Loucy (cell line): Measurements from ENCODE around the gene PCSK5.

Source experiments
- H2AFZ ChIP-seq: fragments of 200-600 bp; sonication (generic); 2 replicates; pipeline ENCODE4 v1.6.0; 2016; ENCODE audit warnings: antibody characterized with exemption, mild to moderate bottlenecking, low read length, moderate library complexity
- H3F3A ChIP-seq: fragments of 200-600 bp; 2 replicates; pipeline ENCODE4 v1.6.0; 2016; ENCODE audit warnings: antibody characterized with exemption, low read depth, mild to moderate bottlenecking
- H3K27me3 ChIP-seq: fragments of 200-600 bp; sonication (generic); 2 replicates; pipeline ENCODE4 v1.6.1; 2014; ENCODE audit warnings: low read length, mild to moderate bottlenecking; ENCODE audit not compliant: insufficient read depth, poor library complexity, severe bottlenecking
- H3K36me3 ChIP-seq: fragments of 200-600 bp; sonication (generic); 2 replicates; pipeline ENCODE4 v1.6.1; 2016; ENCODE audit warnings: low read length; ENCODE audit not compliant: insufficient read depth
- H3K4me1 ChIP-seq: fragments of 200-600 bp; sonication (generic); 2 replicates; pipeline ENCODE4 v1.5.1; 2014; ENCODE audit warnings: low read length, mild to moderate bottlenecking; ENCODE audit not compliant: insufficient read depth, poor library complexity, severe bottlenecking
- H3K4me2 ChIP-seq: fragments of 200-600 bp; sonication (generic); 2 replicates; pipeline ENCODE4 v1.6.0; 2014; ENCODE audit warnings: antibody characterized with exemption, low read length, low read depth, mild to moderate bottlenecking; ENCODE audit not compliant: poor library complexity, severe bottlenecking
- H3K4me3 ChIP-seq: fragments of 200-600 bp; sonication (generic); 2 replicates; pipeline ENCODE4 v1.5.1; 2014; ENCODE audit warnings: low read length, mild to moderate bottlenecking, mixed read lengths; ENCODE audit not compliant: poor library complexity, severe bottlenecking
- H3K79me2 ChIP-seq: fragments of 200-600 bp; sonication (generic); 2 replicates; pipeline ENCODE4 v1.6.1; 2014; ENCODE audit warnings: low read length; ENCODE audit not compliant: insufficient read depth
- H3K9ac ChIP-seq: fragments of 200-600 bp; sonication (generic); 2 replicates; pipeline ENCODE4 v1.6.0; 2014; ENCODE audit warnings: mild to moderate bottlenecking, low read depth, low read length, moderate library complexity; ENCODE audit not compliant: poor library complexity, severe bottlenecking
- H3K9me2 ChIP-seq: fragments of 200-600 bp; sonication (generic); replicated peaks from 2 replicates; pipeline ENCODE4 v1.6.1; 2016; ENCODE audit warnings: low read depth, low read length, mixed read lengths
- H3K9me3 ChIP-seq: fragments of 200-600 bp; sonication (generic); 2 replicates; pipeline ENCODE4 v1.6.1; 2014; ENCODE audit warnings: mild to moderate bottlenecking, antibody characterized with exemption, low read length, low read depth; ENCODE audit not compliant: insufficient read depth
- H4K20me1 ChIP-seq: fragments of 200-600 bp; sonication (generic); 2 replicates; pipeline ENCODE4 v1.6.0; 2014; ENCODE audit warnings: antibody characterized with exemption, low read length, mild to moderate bottlenecking; ENCODE audit not compliant: insufficient read depth, poor library complexity, severe bottlenecking
- CTCF ChIP-seq: fragments of 200-600 bp; sonication (generic); conservative IDR thresholded peaks from 2 replicates; pipeline ENCODE4 v1.5.1; 2014; ENCODE audit warnings: mild to moderate bottlenecking, antibody characterized with exemption, low read length
- EZH2phosphoT487 ChIP-seq: fragments of 200-600 bp; IDR thresholded peaks from 2 replicates; pipeline ENCODE4 v1.6.1; 2018; ENCODE audit warnings: antibody characterized with exemption, mild to moderate bottlenecking, moderate library complexity, borderline replicate concordance

The PCSK5 gene

GRCh38 chr9:76114144-76114543 lies 223.7 kb downstream of the PCSK5 start:
- Histone ChIP-seq H3K9me3 (no peaks in the 10 kb centered on the region), H3K4me3 (no peak overlapping the region), H3K79me2 (no peaks in the 10 kb centered on the region), H3K9me2 (no peaks in the 10 kb centered on the region), H3K9ac (no peak overlapping the region), H3K27me3 (no peaks in the 10 kb centered on the region), H3K4me2 (no peak overlapping the region), H3K36me3 (no peaks in the 10 kb centered on the region), H3F3A (no peaks in the 10 kb centered on the region), H4K20me1 (no peaks in the 10 kb centered on the region), H3K4me1 (no peaks in the 10 kb centered on the region), H2AFZ (no peak overlapping the region)
- no peak for TF ChIP-seq EZH2phosphoT487
- no peak for TF ChIP-seq CTCF

GRCh38 chr9:76115396-76115795 lies 224.9 kb downstream of the PCSK5 start:
- no peak overlapping the region for H3K4me3 ChIP-seq
- no peaks in the 10 kb centered on the region for H4K20me1 ChIP-seq
- H3K79me2 ChIP-seq = no peaks in the 10 kb centered on the region
- H3K4me2 ChIP-seq = no peak overlapping the region
- H3F3A ChIP-seq = no peaks in the 10 kb centered on the region
- TF ChIP-seq CTCF (no peak), EZH2phosphoT487 (no peak)
- H3K9ac ChIP-seq = no peak overlapping the region
- no peak overlapping the region for H2AFZ ChIP-seq
- no peaks in the 10 kb centered on the region for H3K4me1 ChIP-seq
- H3K27me3 ChIP-seq = no peaks in the 10 kb centered on the region
- H3K9me2 ChIP-seq = no peaks in the 10 kb centered on the region
- no peaks in the 10 kb centered on the region for H3K36me3 ChIP-seq
- H3K9me3 ChIP-seq = no peaks in the 10 kb centered on the region

- no peaks in the 10 kb centered on the region for H3K9me2 ChIP-seq
- no peaks in the 10 kb centered on the region for H3F3A ChIP-seq
- TF ChIP-seq CTCF = no peak
- no peak for TF ChIP-seq EZH2phosphoT487
- no peaks in the 10 kb centered on the region for H3K36me3 ChIP-seq
- H3K9me3 ChIP-seq = no peaks in the 10 kb centered on the region
- H3K79me2 ChIP-seq = no peaks in the 10 kb centered on the region
- no peak overlapping the region for H3K4me2 ChIP-seq
- H3K4me1 ChIP-seq = no peaks in the 10 kb centered on the region
- H3K27me3 ChIP-seq = no peaks in the 10 kb centered on the region
- H2AFZ ChIP-seq = no peak overlapping the region
- H3K9ac ChIP-seq = no peak overlapping the region
- no peaks in the 10 kb centered on the region for H4K20me1 ChIP-seq
- no peak overlapping the region for H3K4me3 ChIP-seq
These were observed 225.6 kb downstream of the PCSK5 start for GRCh38 chr9:76115982-76116646.
